PC-3 (cell line): ENCODE measurements around the gene EFCAB12. TPM values are rescaled to one million over a fixed set of nuclear protein-coding genes. Genes with fewer than 3 reads are reported as not detected.

Source experiments
- ATAC-seq: fragments of 200-7000 bp; cut with Tn5 transposase; 2 replicates; pipeline ENCODE4 v1.9.1; 2020; ENCODE audit warnings: mild to moderate bottlenecking, moderate library complexity
- BruUV-seq: library from RNA; stranded (reverse); fragments of 400-500 nt; replicated peaks from 2 replicates; lab custom pipeline; 2021; lab: Mats Ljungman, UMichigan
- CTCF ChIA-PET: fragments of 300-600 bp; sonication (Branson Sonifier 250); formaldehyde crosslinking; loops from one replicate; lab custom pipeline; 2022; ENCODE audit warnings: antibody characterized with exemption; lab: Charles Lee
- POLR2A ChIA-PET: fragments of 300-600 bp; sonication (Branson Sonifier 250); formaldehyde crosslinking; loops from one replicate; lab custom pipeline; 2022; ENCODE audit warnings: antibody characterized with exemption; ENCODE audit not compliant: unreplicated experiment; lab: Charles Lee
- DNase-seq: peaks from one replicate; pipeline ENCODE4 v3.0.0-alpha.2; 2015
- H2AFZ ChIP-seq: fragments of 300-600 bp; sonication (generic); 2 replicates; pipeline ENCODE4 v1.6.0; 2016; ENCODE audit warnings: antibody characterized with exemption, low read length
- H3F3A ChIP-seq: fragments of 300-600 bp; sonication (generic); one replicate; pipeline ENCODE4 v1.6.0; 2017; ENCODE audit warnings: antibody characterized with exemption, low read length, control low read depth, mild to moderate bottlenecking; ENCODE audit not compliant: unreplicated experiment
- H3K27ac ChIP-seq: fragments of 300-600 bp; sonication (generic); 2 replicates; pipeline ENCODE4 v1.5.1; 2016; ENCODE audit warnings: mild to moderate bottlenecking, low read length
- H3K27me3 ChIP-seq: fragments of 300-600 bp; sonication (generic); 2 replicates; pipeline ENCODE4 v1.6.1; 2016; ENCODE audit warnings: low read length, mixed read lengths
- H3K36me3 ChIP-seq: fragments of 300-600 bp; sonication (generic); 2 replicates; pipeline ENCODE4 v1.6.1; 2016; ENCODE audit warnings: low read depth, mixed run types, low read length, mixed read lengths
- H3K4me1 ChIP-seq: fragments of 300-600 bp; sonication (generic); 2 replicates; pipeline ENCODE4 v1.5.1; 2016; ENCODE audit warnings: low read length; ENCODE audit not compliant: insufficient read depth
- H3K4me2 ChIP-seq: fragments of 300-600 bp; sonication (generic); 2 replicates; pipeline ENCODE4 v1.6.0; 2016; ENCODE audit warnings: low read length
- H3K4me3 ChIP-seq: fragments of 300-600 bp; sonication (generic); 2 replicates; pipeline ENCODE4 v1.5.1; 2016; ENCODE audit warnings: mild to moderate bottlenecking, low read length, mixed read lengths
- H3K79me2 ChIP-seq: fragments of 300-600 bp; sonication (generic); 2 replicates; pipeline ENCODE4 v1.6.1; 2017; ENCODE audit warnings: low read length, mixed read lengths
- H3K9ac ChIP-seq: fragments of 300-600 bp; sonication (generic); 2 replicates; pipeline ENCODE4 v1.6.0; 2016; ENCODE audit warnings: mild to moderate bottlenecking, low read length
- H3K9me2 ChIP-seq: fragments of 300-600 bp; sonication (generic); replicated peaks from 2 replicates; pipeline ENCODE4 v1.6.1; 2016; ENCODE audit warnings: mixed run types, low read length, mixed read lengths
- H3K9me3 ChIP-seq: fragments of 300-600 bp; sonication (generic); 2 replicates; pipeline ENCODE4 v1.6.1; 2016; ENCODE audit warnings: low read length, mixed read lengths
- H4K20me1 ChIP-seq: fragments of 300-600 bp; sonication (generic); 2 replicates; pipeline ENCODE4 v1.6.1; 2016; ENCODE audit warnings: low read length, mixed read lengths
- EZH2 ChIP-seq: fragments of 300-600 bp; sonication (generic); IDR thresholded peaks from one replicate; pipeline ENCODE4 v1.6.1; 2017; ENCODE audit warnings: antibody characterized with exemption, mild to moderate bottlenecking, low read length; ENCODE audit not compliant: unreplicated experiment
- EZH2phosphoT487 ChIP-seq: fragments of 300-600 bp; sonication (generic); IDR thresholded peaks from 2 replicates; pipeline ENCODE4 v1.6.1; 2018; ENCODE audit warnings: mild to moderate bottlenecking, antibody characterized with exemption, low read length, borderline replicate concordance
- intact Hi-C: fragments of 100-400 bp; cut with micrococcal nuclease; formaldehyde crosslinking; loops from 2 replicates; pipeline ENCODE4 v1.9.0; 2023
- total RNA-seq: library from RNA; depleted of rRNA; stranded (reverse); fragments of >200 nt; gene quantifications from 2 replicates; pipeline ENCODE4 v1.2.3, GENCODE V29; 2014
- TF ChIP-seq, protein P1 (sequence below): fragments of 300-600 bp; sonication (generic); conservative IDR thresholded peaks from 2 replicates; pipeline ENCODE4 v1.5.1; 2017; ENCODE audit warnings: antibody characterized with exemption, low read depth, mild to moderate bottlenecking, low read length

The EFCAB12 gene
- total RNA-seq, 1 experiment from 2014 or later = 0.04 TPM

DNA sequence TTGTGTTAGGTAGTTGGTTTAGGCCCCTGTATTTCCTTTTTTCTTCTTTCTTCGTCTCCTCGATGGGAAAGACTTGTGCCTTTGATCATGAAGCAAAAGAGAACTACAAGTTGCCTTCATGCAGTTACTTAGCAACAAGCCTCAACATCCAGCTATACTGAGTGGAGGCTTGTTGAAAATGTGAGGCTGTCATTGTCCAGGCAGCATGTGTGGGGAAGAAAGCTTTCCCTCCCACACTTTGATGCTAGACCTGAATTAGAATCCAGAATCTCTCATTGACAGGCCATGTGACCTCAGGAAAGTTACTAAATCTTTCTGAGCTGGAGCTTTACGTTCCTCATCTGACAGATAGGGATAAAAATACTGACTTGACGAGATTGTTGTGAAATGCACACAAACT, 35.3 kb upstream of the EFCAB12 start:
- no peak for ATAC-seq
- Histone ChIP-seq H3K27me3 (no peaks in the 10 kb centered on the region), H3F3A (no peaks in the 10 kb centered on the region), H3K9me2 (no peaks in the 10 kb centered on the region), H2AFZ (no peak overlapping the region), H3K79me2 (no peaks in the 10 kb centered on the region), H3K9me3 (no peaks in the 10 kb centered on the region), H3K27ac (no peak overlapping the region), H3K4me2 (no peak overlapping the region), H3K4me1 (peaks cover 19% of the 10 kb centered on the region), H3K9ac (no peak overlapping the region), H3K4me3 (no peak overlapping the region), H4K20me1 (no peaks in the 10 kb centered on the region), H3K36me3 (no peaks in the 10 kb centered on the region)
- POLR2A ChIA-PET = no interaction called here
- TF ChIP-seq EZH2 = no peak
- CTCF ChIA-PET = no interaction called here
- no peak for DNase-seq
- no TSS peak for BruUV-seq
- intact Hi-C loops = no loop called here

DNA sequence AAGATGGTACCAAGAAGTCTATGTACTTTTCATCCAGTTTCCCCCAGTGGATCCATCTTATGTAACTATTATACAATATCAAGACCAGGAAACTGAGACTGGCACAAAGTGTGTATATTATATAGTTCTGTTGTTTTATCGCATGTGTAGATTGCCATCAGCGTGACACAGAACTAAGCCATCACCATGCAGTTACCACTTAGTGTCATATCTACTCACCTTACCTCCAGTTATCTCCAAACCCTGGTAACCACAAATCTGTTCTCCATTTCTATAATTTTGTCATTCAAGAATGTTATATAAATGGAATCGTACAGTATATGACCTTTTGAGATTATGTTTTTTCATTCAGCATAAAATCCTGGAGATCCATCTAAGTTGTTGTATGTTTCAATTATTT, 34.7 kb upstream of the EFCAB12 start:
- no peak overlapping the region for H2AFZ ChIP-seq
- H3K4me3 ChIP-seq = no peak overlapping the region
- DNase-seq = no peak
- POLR2A ChIA-PET = no interaction called here
- no peak for TF ChIP-seq EZH2
- TF ChIP-seq EZH2phosphoT487 = no peak
- TF ChIP-seq, protein P1, sequence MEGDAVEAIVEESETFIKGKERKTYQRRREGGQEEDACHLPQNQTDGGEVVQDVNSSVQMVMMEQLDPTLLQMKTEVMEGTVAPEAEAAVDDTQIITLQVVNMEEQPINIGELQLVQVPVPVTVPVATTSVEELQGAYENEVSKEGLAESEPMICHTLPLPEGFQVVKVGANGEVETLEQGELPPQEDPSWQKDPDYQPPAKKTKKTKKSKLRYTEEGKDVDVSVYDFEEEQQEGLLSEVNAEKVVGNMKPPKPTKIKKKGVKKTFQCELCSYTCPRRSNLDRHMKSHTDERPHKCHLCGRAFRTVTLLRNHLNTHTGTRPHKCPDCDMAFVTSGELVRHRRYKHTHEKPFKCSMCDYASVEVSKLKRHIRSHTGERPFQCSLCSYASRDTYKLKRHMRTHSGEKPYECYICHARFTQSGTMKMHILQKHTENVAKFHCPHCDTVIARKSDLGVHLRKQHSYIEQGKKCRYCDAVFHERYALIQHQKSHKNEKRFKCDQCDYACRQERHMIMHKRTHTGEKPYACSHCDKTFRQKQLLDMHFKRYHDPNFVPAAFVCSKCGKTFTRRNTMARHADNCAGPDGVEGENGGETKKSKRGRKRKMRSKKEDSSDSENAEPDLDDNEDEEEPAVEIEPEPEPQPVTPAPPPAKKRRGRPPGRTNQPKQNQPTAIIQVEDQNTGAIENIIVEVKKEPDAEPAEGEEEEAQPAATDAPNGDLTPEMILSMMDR = no peak
- no peaks in the 10 kb centered on the region for H3K9me2 ChIP-seq
- no peaks in the 10 kb centered on the region for H3K27me3 ChIP-seq
- intact Hi-C loops = no loop called here
- CTCF ChIA-PET = no interaction called here
- H3K36me3 ChIP-seq = no peaks in the 10 kb centered on the region
- H4K20me1 ChIP-seq = no peaks in the 10 kb centered on the region
- peaks cover 19% of the 10 kb centered on the region for H3K4me1 ChIP-seq
- no peaks in the 10 kb centered on the region for H3K79me2 ChIP-seq
- no peaks in the 10 kb centered on the region for H3F3A ChIP-seq
- BruUV-seq = no TSS peak
- H3K9me3 ChIP-seq = no peaks in the 10 kb centered on the region
- no peak overlapping the region for H3K27ac ChIP-seq
- no peak overlapping the region for H3K4me2 ChIP-seq
- H3K9ac ChIP-seq = no peak overlapping the region
- ATAC-seq = no peak

GRCh38 chr3:129462361-129462968, 34.0 kb upstream of the EFCAB12 start:
- no peaks in the 10 kb centered on the region for H3K9me3 ChIP-seq
- no peak for ATAC-seq
- no peak for DNase-seq
- H4K20me1 ChIP-seq = no peaks in the 10 kb centered on the region
- H2AFZ ChIP-seq = no peak overlapping the region
- intact Hi-C loops = no loop called here
- H3F3A ChIP-seq = no peaks in the 10 kb centered on the region
- no TSS peak for BruUV-seq
- ChIA-PET POLR2A (no interaction called here), CTCF (no interaction called here)
- peaks cover 19% of the 10 kb centered on the region for H3K4me1 ChIP-seq
- H3K9me2 ChIP-seq = no peaks in the 10 kb centered on the region
- no peak overlapping the region for H3K4me3 ChIP-seq
- H3K79me2 ChIP-seq = no peaks in the 10 kb centered on the region
- TF ChIP-seq EZH2phosphoT487 (no peak), EZH2 (no peak)
- TF ChIP-seq, protein P1 = no peak
- peak overlapping the region; percentile 90 for H3K27ac ChIP-seq
- no peak overlapping the region for H3K9ac ChIP-seq
- no peaks in the 10 kb centered on the region for H3K27me3 ChIP-seq
- no peaks in the 10 kb centered on the region for H3K36me3 ChIP-seq
- H3K4me2 ChIP-seq = no peak overlapping the region
